ENCODE data around the gene SRBD1.

Gene SRBD1

GRCh38 chr2:45415534-45416123, 195.4 kb downstream of the SRBD1 start:
- Mint-ChIP-seq H3K27me3 (no peaks in the 10 kb centered on the region), H3K36me3 (peaks cover 27% of the 10 kb centered on the region), H3K4me3 (no peak overlapping the region), H3K27ac (no peak overlapping the region), H3K4me1 (no peaks in the 10 kb centered on the region), H3K9me3 (no peaks in the 10 kb centered on the region)

- H3K27me3 Mint-ChIP-seq: no peaks in the 10 kb centered on the region
- H3K27ac Mint-ChIP-seq: no peak overlapping the region
- H3K4me1 Mint-ChIP-seq: no peaks in the 10 kb centered on the region
- no peaks in the 10 kb centered on the region for H3K9me3 Mint-ChIP-seq
- no peak overlapping the region for H3K4me3 Mint-ChIP-seq
- H3K36me3 Mint-ChIP-seq: peaks cover 25% of the 10 kb centered on the region
These were observed 198.2 kb downstream of the SRBD1 start for GRCh38 chr2:45412754-45413379.

- Mint-ChIP-seq H3K9me3 (no peaks in the 10 kb centered on the region), H3K4me1 (no peaks in the 10 kb centered on the region), H3K4me3 (no peak overlapping the region), H3K36me3 (peaks cover 22% of the 10 kb centered on the region), H3K27ac (no peak overlapping the region), H3K27me3 (no peaks in the 10 kb centered on the region)
These were observed 201.4 kb downstream of the SRBD1 start for GRCh38 chr2:45409677-45410076.

GRCh38 chr2:45406621-45407020, 204.4 kb downstream of the SRBD1 start:
- Mint-ChIP-seq H3K9me3 (no peaks in the 10 kb centered on the region), H3K27ac (no peak overlapping the region), H3K4me3 (no peak overlapping the region), H3K36me3 (peaks cover 18% of the 10 kb centered on the region), H3K4me1 (no peaks in the 10 kb centered on the region), H3K27me3 (no peaks in the 10 kb centered on the region)

- H3K9me3 Mint-ChIP-seq: no peaks in the 10 kb centered on the region
- H3K27ac Mint-ChIP-seq: no peak overlapping the region
- H3K27me3 Mint-ChIP-seq: no peaks in the 10 kb centered on the region
- H3K4me3 Mint-ChIP-seq: no peak overlapping the region
- peaks cover 7% of the 10 kb centered on the region for H3K36me3 Mint-ChIP-seq
- H3K4me1 Mint-ChIP-seq: no peaks in the 10 kb centered on the region
These were observed 206.2 kb downstream of the SRBD1 start for GRCh38 chr2:45404807-45405297.

- no peak overlapping the region for H3K27ac Mint-ChIP-seq
These were observed 208.0 kb downstream of the SRBD1 start for GRCh38 chr2:45403036-45403435.

GRCh38 chr2:45401431-45401922, 209.6 kb downstream of the SRBD1 start:
- H3K4me3 Mint-ChIP-seq: no peak overlapping the region
- H3K36me3 Mint-ChIP-seq: peaks cover 2% of the 10 kb centered on the region
- no peaks in the 10 kb centered on the region for H3K9me3 Mint-ChIP-seq
- H3K27me3 Mint-ChIP-seq: no peaks in the 10 kb centered on the region
- H3K4me1 Mint-ChIP-seq: no peaks in the 10 kb centered on the region
- H3K27ac Mint-ChIP-seq: no peak overlapping the region

More at GRCh38 chr2:45403036-45403435, 208.0 kb downstream of the SRBD1 start:
- Mint-ChIP-seq H3K4me3 (no peak overlapping the region), H3K36me3 (peaks cover 4% of the 10 kb centered on the region), H3K27me3 (no peaks in the 10 kb centered on the region), H3K9me3 (no peaks in the 10 kb centered on the region), H3K4me1 (no peaks in the 10 kb centered on the region)

GRCh38 chr2:45399040-45399784, 211.9 kb downstream of the SRBD1 start:
- Mint-ChIP-seq H3K27me3 (no peaks in the 10 kb centered on the region), H3K27ac (no peak overlapping the region), H3K36me3 (peaks cover 2% of the 10 kb centered on the region), H3K4me3 (no peak overlapping the region), H3K4me1 (no peaks in the 10 kb centered on the region), H3K9me3 (no peaks in the 10 kb centered on the region)

- H3K36me3 Mint-ChIP-seq: peaks cover 7% of the 10 kb centered on the region
- no peaks in the 10 kb centered on the region for H3K4me1 Mint-ChIP-seq
- H3K27ac Mint-ChIP-seq: no peak overlapping the region
- H3K9me3 Mint-ChIP-seq: no peaks in the 10 kb centered on the region
- no peaks in the 10 kb centered on the region for H3K27me3 Mint-ChIP-seq
- no peak overlapping the region for H3K4me3 Mint-ChIP-seq
These were observed 213.8 kb downstream of the SRBD1 start for GRCh38 chr2:45397292-45397691.

- Mint-ChIP-seq H3K4me3 (no peak overlapping the region), H3K27ac (no peak overlapping the region), H3K36me3 (peaks cover 7% of the 10 kb centered on the region), H3K27me3 (no peaks in the 10 kb centered on the region), H3K4me1 (no peaks in the 10 kb centered on the region), H3K9me3 (no peaks in the 10 kb centered on the region)
These were observed 214.4 kb downstream of the SRBD1 start for GRCh38 chr2:45396671-45397070.

GRCh38 chr2:45394842-45395241, 216.2 kb downstream of the SRBD1 start:
- Mint-ChIP-seq H3K27me3 (no peaks in the 10 kb centered on the region), H3K4me1 (no peaks in the 10 kb centered on the region), H3K4me3 (no peak overlapping the region), H3K9me3 (no peaks in the 10 kb centered on the region), H3K36me3 (peaks cover 18% of the 10 kb centered on the region), H3K27ac (no peak overlapping the region)

GRCh38 chr2:45394216-45394615, 216.9 kb downstream of the SRBD1 start:
- no peaks in the 10 kb centered on the region for H3K4me1 Mint-ChIP-seq
- H3K27me3 Mint-ChIP-seq: no peaks in the 10 kb centered on the region
- H3K27ac Mint-ChIP-seq: no peak overlapping the region
- H3K4me3 Mint-ChIP-seq: no peak overlapping the region
- H3K36me3 Mint-ChIP-seq: peaks cover 23% of the 10 kb centered on the region
- no peaks in the 10 kb centered on the region for H3K9me3 Mint-ChIP-seq

GRCh38 chr2:45391866-45392265, 219.2 kb downstream of the SRBD1 start:
- Mint-ChIP-seq H3K27ac (no peak overlapping the region), H3K36me3 (peaks cover 40% of the 10 kb centered on the region), H3K27me3 (no peaks in the 10 kb centered on the region), H3K4me1 (no peaks in the 10 kb centered on the region), H3K4me3 (no peak overlapping the region), H3K9me3 (no peaks in the 10 kb centered on the region)

- Mint-ChIP-seq H3K27me3 (no peaks in the 10 kb centered on the region), H3K4me3 (no peak overlapping the region), H3K27ac (no peak overlapping the region), H3K9me3 (no peaks in the 10 kb centered on the region), H3K4me1 (no peaks in the 10 kb centered on the region), H3K36me3 (peaks cover 40% of the 10 kb centered on the region)
These were observed 220.2 kb downstream of the SRBD1 start for GRCh38 chr2:45390861-45391260.

- H3K4me1 Mint-ChIP-seq: no peaks in the 10 kb centered on the region
- H3K4me3 Mint-ChIP-seq: no peak overlapping the region
- H3K27ac Mint-ChIP-seq: no peak overlapping the region
- peaks cover 40% of the 10 kb centered on the region for H3K36me3 Mint-ChIP-seq
- no peaks in the 10 kb centered on the region for H3K27me3 Mint-ChIP-seq
- H3K9me3 Mint-ChIP-seq: no peaks in the 10 kb centered on the region
These were observed 220.6 kb downstream of the SRBD1 start for GRCh38 chr2:45390441-45390840.

- Mint-ChIP-seq H3K4me1 (no peaks in the 10 kb centered on the region), H3K4me3 (no peak overlapping the region), H3K27me3 (no peaks in the 10 kb centered on the region), H3K27ac (no peak overlapping the region), H3K36me3 (peaks cover 40% of the 10 kb centered on the region), H3K9me3 (no peaks in the 10 kb centered on the region)
These were observed 222.4 kb downstream of the SRBD1 start for GRCh38 chr2:45388541-45389100.
